GM04503 (cell line): ENCODE results near the gene ARL6IP4.
"Not testable (repeated sequence)": the region's sequence is repeated elsewhere in the genome, so short reads cannot be mapped to it uniquely, and the experiment has no call there.

Experiments used
- DNase-seq: peaks from one replicate; pipeline ENCODE4 v3.0.0-alpha.2; 2012; ENCODE audit warnings: low read depth

The ARL6IP4 gene

GRCh38 chr12:122980183-122981035, at the start of gene ARL6IP4:
ARL6IP4 (plus strand) TSS chr12:122980681; CDS start chr12:122981140, 459 bp downstream.
- peak; percentile 15 for DNase-seq

- no peak for DNase-seq
Measured at GRCh38 chr12:122932207-122932606, 48.3 kb upstream of the ARL6IP4 start.

DNA sequence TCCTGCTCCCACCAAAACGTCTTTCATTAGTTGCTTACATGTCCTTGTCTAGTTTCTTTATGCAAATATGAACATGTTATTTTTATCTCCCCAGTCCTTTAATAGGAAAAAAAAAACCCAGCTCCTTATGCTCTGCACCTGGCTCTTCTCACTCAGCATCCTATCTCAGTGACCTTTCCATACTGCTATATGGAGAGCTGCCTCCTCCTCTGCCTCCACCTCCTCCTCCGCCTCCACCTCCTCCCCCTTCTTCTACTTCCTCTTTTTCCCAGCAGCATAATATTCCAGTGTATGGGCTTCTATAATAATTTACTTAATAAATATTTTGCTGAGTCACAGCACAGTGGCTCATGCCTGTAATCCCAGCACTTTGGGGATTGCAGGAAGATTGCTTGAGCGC, 45.8 kb upstream of the ARL6IP4 start:
- no peak for DNase-seq

DNA sequence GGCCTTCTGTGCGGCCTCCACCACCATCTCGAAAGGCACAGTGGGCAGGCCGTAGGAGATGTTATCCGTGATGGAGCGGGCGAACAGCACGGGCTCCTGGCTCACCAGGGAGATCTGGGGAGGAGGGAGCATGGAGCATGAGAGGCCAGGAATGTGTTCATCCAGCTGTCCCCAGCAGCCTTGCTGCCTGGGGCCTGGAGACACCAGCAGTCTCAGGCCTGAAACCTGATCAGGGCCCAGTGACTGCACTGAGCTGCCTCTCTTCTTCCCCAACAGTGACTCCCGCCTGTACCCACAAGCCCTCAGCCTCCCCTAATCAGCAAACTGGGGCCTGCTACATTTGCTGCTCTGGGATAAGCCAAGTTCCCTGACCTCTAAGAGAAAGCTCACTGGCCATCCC, 45.2 kb upstream of the ARL6IP4 start:
- no peak for DNase-seq

- no peak for DNase-seq
Measured at GRCh38 chr12:122937622-122938091, 42.8 kb upstream of the ARL6IP4 start.

DNA sequence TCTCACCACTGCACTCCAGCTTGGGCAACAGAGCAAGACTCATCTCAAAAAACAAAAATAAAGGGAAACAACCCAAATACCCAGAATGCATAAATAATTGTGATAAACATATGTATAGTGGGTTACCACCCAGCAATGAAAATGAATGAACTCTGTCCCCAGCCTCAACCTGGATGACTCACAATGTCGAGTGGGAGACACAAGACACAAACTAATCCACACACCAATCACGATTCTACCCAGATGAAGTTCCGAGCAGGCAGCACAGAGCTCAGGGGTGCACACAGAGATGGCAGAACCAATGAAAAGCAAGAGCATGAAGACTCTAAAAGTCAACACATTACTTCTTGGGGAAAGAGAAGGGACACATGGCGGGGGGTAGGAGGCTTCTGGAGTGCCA, 41.4 kb upstream of the ARL6IP4 start:
- DNase-seq: no peak

GRCh38 chr12:122941351-122941750, 39.1 kb upstream of the ARL6IP4 start:
- DNase-seq: not testable (repeated sequence)

- DNase-seq: no peak
Measured at GRCh38 chr12:122942637-122943036, 37.8 kb upstream of the ARL6IP4 start.

DNA sequence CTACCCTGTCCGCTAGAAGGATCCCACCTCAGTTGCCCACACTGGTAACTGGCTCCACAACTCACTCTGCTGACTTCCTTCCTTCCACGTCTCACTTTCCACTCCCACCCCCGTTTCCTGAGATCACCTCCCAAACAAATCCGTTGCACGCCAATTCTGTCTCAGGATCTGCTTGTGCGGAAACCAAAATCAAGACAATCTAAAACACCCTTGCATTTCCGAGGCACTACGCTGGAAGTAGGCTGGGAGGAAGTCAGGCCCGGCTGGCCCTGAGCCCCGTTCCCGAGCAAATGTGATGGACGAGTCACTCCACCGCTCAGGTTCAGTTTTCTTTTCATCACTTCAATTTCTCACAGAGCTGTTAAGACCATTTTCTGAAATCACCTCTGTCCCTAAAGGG, 37.3 kb upstream of the ARL6IP4 start:
- no peak for DNase-seq

GRCh38 chr12:122944605-122945592, 35.6 kb upstream of the ARL6IP4 start:
- DNase-seq: peak; percentile 9

- peak; percentile 95 for DNase-seq
Measured at GRCh38 chr12:122946690-122947341, 33.7 kb upstream of the ARL6IP4 start.

DNA sequence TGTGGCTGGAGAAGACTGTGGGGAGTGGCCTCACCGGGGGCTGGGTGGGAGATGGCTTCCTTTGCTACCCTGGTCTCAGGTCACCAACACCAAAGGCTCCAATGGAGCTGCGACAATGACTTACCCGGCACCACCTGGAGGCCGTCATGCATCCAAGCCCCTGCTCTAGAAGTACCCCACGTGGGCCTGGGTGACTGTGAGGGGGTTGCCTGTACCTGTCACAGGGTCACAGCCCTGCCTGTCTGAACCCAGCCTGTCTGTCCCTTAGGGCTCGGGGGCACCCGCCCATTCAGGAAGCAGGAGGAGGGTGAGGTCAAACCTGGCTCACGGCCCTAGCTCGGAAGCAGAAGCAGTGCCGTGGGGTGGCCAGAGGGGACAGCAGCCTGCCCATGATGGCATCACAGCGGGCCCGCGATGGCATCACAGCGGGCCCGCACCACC, 33.1 kb upstream of the ARL6IP4 start:
- DNase-seq: no peak

DNA sequence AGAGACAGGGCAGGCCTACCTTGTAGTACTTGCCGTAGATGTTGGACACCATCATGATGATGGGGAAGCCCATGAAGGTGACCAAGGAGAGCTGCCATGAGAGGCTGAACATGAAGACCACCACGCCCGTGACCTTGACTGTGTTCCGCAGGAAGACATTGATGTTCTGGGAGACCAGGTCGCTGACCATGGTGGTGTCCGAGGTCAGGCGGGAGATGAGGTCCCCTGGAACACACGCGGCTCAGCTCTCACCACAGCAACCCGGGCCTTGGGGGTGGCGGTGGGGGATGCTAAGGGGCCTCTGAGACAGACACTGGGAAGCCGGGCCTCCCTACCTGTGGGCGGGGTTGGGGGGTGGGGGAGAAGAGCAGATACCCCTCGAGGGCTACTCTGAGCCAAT, 31.9 kb upstream of the ARL6IP4 start:
- DNase-seq: no peak

DNA sequence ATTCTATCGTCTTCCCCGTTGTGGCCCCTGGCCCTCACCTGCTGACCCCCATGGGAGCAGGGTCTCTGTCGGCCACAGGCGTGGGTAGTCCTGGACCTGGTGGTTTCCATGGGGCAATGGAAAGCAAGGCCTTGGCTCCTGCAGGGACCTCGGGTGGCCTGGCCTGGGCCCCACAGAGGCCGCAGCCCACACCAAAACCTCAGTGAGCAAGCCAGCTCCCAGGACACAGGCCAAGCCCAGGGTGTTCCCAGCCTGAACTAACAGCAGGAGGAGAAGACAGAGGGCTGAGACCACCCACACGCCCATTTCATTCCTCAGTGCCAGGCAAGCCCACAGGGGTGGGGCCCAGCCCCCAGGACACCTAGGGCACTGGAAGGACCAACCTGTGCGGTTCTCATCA, 31.1 kb upstream of the ARL6IP4 start:
- no peak for DNase-seq

DNA sequence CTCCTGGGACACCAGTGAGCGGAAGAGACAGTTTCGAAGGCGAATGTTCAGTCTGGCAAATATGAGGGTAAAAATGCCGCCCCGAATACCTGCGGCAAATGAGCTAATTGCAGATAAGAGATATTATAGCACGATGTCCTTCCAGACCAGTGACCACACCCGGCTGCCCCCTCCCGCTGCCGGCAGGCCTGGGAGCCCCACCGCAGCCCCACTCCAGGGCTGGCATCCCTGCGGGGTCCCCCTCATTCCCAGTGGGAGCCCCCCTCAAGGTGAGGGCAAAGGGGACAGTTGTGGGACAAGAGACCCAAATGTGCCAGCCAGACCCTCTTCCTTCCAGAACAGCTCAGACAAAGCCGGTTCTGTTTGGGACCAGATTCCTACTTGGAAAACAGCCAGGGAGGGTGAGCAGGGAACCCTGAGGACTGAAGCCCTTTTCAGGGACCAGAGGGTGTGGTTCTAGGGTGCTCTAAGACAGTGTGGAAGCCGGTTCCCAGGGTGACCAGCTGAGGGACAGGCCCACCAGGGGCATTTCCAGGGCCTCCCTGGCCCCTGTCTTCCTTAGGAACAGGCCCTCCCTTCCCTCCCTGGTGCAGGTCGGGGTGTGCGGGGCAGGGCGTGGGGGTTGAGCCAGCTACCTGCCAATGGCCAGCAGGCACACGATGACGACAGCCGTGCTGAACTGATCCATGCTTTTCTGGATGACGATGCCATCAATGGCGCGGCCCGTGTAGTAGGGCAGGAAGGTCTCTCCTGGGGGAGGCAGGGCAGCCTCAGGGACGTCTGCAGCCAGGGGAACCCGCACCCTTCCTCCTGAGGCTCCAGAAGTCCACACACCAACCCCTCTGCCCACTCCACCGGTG, 30.4 kb upstream of the ARL6IP4 start:
- no peak for DNase-seq

DNA sequence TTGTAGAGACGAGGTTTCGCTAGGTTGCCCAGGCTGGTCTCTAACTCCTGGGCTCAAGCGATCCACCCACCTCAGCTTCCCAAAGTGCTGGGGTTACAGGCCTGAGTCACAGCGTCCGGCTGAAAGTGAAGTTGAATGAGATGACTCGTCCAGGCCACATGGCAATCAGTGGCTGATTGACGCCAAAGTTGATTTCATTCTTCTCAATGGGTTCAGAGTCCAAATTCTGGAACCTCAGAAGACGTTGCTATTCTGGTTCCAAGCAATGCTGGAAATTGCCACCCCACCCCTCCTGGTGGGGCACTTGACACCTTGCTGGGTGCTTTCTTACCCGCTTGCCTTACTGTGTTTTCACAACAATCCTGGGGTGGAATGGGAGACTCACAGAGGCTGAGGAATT, 29.1 kb upstream of the ARL6IP4 start:
- DNase-seq: no peak

- no peak for DNase-seq
Measured at GRCh38 chr12:122951979-122952892, 28.2 kb upstream of the ARL6IP4 start.

DNA sequence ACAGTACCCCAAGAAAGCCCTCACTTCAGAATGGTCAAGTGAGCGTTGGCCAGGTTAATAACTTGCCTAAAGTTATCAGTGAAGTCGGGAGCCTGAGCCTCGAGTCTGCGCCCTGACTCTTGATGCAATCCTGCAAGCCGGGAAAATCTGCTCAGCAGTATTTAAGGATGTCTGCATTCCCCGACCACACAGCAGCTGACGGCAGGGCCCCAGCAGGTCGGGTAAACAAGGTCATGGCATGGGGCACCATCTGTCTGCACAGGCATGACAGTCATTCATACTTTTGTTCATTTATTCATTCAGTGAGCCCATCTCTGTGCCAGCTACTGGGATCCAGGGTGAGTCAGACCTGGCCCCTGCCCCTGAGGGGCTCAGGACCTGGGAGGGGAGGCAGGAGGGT, 25.3 kb upstream of the ARL6IP4 start:
- DNase-seq: no peak

- DNase-seq: no peak
Measured at GRCh38 chr12:122956035-122956434, 24.4 kb upstream of the ARL6IP4 start.
